GM21423 (cell line): ENCODE measurements around the gene RNF166.

Experiments
- ATAC-seq: cut with Tn5 transposase; IDR thresholded peaks from one replicate; pipeline ENCODE4 v1.9.1; 2021; ENCODE audit warnings: mild to moderate bottlenecking, moderate library complexity; ENCODE audit not compliant: unreplicated experiment

The RNF166 gene

GRCh38 chr16:88739139-88739976 is 33.1 kb upstream of the RNF166 start:
- no peak for ATAC-seq

GRCh38 chr16:88738151-88739084 is 32.2 kb upstream of the RNF166 start:
- ATAC-seq: no peak

DNA sequence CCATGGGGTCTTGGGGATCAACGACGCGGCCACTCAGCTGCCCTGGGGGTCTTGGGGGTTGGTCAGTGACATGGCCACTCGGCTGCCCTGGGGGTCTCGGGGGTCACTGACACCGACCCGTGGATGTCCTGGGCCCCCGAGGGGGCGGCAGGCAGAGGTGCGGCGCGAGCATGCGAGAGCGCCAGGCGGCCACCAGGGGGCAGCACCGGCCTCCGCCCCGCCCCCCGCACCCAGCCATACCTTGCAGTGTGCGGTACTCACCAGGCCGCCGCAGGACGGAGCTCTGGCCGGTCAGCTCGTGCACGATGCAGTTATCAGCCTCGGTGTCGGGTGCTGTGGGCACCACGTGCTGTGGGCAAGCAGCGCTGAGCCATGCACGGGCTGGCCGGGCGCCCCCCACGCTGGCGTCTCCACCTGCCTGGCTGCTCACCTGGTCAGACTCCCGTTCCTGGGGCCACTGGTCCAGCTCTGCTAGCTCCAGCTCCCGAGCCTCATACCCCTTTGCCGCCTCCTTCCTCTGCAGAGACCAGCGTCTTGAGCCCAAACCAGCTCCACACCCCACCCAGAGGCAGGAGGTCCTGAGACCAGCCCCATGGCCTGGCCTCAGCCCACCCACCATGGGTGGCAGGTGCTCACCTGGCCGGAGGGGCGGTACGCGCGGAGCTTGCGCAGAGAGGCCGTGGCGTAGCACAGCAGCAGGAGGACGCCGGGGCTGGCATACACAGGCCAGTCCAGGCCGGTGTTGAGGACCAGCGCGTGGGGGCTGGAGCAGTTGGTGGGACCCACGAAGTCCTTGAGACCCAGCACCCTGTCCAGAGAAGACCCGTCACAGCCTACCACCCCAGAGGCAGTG is 31.3 kb upstream of the RNF166 start:
- ATAC-seq: peak; percentile 54

DNA sequence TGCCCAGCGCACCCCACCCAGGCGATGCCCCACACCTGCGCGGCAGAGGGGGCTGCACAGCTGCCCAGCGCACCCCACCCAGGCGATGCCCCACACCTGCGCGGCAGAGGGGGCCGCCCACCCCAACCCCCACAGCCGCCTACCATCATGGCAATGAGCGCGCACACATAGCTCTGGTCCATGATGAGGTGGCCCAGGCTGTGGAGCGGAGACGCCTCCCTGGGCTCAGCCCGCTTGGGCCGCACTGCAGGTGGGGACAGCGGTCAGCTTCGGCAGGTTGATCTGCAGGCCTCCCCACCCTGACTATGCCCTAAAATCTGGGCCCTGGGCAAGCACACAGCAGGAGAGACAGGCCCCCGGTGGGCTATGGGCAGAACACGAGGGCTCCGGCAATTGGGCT is 30.3 kb upstream of the RNF166 start:
- ATAC-seq: no peak

- no peak for ATAC-seq
Measured at GRCh38 chr16:88736088-88736487, 29.9 kb upstream of the RNF166 start.

GRCh38 chr16:88735616-88736015 is 29.4 kb upstream of the RNF166 start:
- no peak for ATAC-seq

DNA sequence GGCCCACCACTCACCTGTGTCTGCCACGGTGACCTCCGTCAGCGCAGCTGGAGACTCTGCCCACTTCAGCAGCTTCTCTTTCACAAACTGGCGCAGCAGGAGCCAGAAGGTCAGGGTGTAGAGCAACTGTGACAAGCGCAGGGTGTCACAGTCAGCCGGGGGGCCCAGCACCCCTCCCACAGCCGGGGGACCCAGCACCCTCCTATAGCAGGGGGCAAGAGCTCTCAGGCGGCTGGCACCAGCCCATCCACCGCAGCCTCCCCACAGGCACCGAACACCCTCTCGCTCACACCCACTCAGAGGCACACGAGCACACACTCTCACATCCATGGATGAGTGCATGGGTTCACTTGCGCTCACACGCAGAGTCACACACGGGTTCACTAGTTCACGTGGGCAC is 28.9 kb upstream of the RNF166 start:
- ATAC-seq: no peak

DNA sequence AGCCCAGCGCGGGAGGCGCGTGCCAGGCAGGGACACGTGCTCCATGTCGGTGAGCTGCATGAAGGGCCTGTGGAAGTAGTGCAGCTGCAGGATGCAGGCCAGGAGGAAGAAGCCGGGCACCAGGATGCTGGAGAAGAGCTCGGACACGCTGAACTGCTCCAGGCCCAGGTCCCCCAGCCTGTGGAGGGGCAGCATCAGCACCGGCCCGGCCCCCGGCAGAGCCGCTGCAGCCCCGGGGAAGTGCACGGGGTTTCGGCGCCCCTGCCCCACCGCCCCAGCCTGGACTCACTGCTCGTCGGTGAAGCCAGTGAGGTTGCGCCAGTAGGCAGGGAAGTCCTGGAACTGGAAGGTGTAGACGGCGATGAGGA is 28.1 kb upstream of the RNF166 start:
- ATAC-seq: no peak

DNA sequence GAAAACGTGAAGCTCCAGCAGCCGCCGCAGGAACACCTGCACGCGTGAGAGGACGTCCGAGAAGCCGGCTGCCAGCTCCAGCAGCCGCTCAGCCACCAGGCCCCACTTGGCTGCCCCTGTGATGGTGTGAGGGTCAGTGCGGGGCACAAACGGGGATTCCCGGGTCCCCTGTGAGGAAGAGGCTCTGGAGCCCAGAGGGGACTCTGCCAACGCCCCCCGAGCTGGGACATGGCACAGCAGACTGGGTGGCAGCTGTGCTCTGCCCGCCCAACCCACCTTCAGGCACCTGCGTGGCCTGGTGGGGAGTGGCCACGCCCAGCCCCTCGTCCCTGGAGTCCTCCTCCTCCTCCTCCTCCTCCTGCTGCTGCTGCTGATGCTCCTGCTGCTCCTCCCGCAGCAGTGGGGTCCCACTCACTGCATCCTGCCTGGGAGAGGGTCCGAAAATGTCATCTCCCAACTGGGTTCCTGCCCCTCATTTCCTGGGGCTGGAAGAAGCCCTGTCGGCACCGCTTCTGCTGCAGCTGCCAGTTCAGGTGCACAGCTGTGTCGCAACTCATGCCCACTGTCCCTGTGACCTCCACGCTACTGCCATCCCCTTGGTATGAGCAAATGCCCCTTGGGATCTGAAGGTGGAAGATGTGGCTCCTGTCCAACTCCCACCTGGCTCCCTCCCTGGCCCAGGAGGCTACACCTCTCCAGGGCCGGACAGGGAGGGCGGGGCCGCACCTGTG is 27.6 kb upstream of the RNF166 start:
- ATAC-seq: no peak

DNA sequence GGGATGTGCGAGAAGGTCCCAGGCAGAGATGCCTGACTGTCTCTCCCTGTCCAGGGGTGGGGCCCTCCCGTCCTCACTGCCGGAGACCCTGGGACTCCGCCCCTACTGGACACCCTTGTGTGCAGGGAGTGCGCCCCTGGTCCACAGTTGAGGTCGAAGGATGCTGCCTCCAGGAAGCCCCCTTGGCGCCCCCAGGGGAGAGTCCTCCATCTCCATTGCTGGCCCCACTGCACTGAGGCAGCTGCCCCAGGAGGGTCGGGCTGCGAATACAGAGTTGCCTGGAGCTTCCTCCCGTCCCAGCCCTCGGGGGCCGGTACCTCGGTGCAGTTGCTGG is 26.7 kb upstream of the RNF166 start:
- ATAC-seq: no peak

GRCh38 chr16:88732172-88732960 is 26.2 kb upstream of the RNF166 start:
- no peak for ATAC-seq

DNA sequence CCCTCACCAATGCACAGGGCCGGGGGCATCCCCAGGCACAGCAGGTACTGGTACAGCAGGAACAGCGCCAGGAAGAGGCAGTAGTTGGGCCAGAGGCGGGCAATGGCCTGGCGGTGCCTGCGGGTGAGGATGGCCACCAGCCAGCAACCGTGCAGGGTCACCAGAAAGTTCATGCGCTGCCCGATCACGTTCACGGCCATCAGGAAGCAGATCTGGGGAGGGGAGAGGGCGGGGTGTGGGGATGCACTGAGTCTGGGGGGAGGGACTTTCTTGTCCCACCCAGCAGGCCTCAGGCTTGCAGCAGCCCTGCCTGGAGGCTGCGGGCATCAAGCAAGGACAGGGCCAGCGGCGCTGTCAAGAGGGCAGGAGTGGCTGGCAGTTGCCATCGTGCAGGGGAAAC is 25.5 kb upstream of the RNF166 start:
- ATAC-seq: no peak

DNA sequence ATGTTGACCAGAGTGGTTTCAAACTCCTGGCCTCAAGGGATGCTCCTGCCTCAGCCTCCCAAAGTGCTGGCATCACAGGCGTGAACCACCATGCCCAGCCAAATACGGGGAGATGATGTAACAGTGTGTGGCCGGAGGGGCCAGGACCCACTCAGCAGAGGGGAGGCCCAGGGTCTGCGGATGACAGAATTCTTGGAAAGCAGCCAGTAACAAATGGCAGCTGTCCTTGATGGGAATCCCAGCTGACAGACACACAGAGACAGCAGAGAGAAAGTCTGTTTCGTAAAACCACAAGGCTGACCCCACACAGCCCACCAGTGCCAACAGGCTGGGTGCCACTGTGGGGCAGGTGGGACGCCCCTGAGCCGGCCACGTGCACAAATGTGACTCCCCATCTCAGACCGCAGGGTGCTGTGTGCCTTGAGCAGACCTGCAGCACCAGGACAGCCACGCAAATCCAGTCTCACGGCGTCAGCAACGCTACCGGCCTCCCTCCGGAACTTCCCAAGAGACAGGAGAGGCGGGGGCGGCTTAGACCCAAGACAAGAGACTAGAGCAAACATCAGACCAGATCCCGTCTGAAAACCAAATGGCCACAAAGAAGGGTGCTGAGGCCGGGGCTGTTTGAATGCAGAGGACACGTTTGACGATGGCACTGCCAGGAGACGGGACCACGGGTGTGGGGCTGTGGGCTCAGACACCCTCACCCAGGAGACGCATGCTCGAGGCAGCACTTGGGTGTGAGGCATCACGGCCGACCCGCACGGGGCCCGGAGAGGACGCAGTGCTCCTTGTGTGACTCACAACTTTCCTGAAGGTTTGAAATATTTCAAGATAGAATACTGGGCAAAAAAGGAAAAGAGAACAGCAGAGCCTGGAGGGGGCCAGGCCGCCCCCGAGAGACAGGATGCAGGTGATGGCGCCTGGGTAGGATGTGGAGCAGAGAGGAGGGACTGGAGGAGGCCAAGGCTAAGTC is 24.7 kb upstream of the RNF166 start:
- ATAC-seq: no peak

GRCh38 chr16:88727871-88728270 is 21.7 kb upstream of the RNF166 start:
- ATAC-seq: no peak

- ATAC-seq: no peak
Measured at GRCh38 chr16:88726981-88727380, 20.8 kb upstream of the RNF166 start.

DNA sequence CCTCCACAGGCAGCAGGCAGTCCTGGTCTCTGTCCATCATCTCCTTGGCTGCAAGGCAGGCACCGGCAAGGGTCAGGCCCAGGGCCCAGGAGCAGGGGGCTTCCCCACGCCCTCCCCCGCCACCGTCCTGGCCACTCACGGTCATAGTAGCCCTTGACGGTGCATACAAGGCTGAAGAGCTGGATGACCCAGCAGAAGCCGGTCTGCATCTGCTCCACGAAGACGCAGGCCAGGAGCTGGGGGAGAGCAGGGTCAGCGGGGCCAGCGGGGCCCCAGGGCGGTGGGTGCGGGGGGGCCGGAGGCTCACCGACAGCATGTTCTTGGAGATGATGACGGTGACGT is 20.2 kb upstream of the RNF166 start:
- ATAC-seq: no peak

GRCh38 chr16:88725609-88726407 is 19.6 kb upstream of the RNF166 start:
- ATAC-seq: no peak
